DOHH2 (cell line): ENCODE results near the gene GPR153.

Experiments
- H3F3A ChIP-seq: fragments of 200-600 bp; sonication (generic), shearing (Covaris generic); 2 replicates; pipeline ENCODE4 v1.6.0; 2016; ENCODE audit warnings: antibody characterized with exemption, mild to moderate bottlenecking; ENCODE audit not compliant: control insufficient read depth, insufficient read depth
- H3K27ac ChIP-seq: fragments of 200-600 bp; sonication (generic); 2 replicates; pipeline ENCODE4 v1.5.1; 2014; ENCODE audit warnings: low read depth, mild to moderate bottlenecking, low read length, moderate library complexity
- H3K27me3 ChIP-seq: fragments of 200-600 bp; sonication (generic); 2 replicates; pipeline ENCODE4 v1.6.1; 2014; ENCODE audit warnings: mild to moderate bottlenecking, low read length, mixed read lengths; ENCODE audit not compliant: control insufficient read depth
- H3K36me3 ChIP-seq: fragments of 200-600 bp; sonication (generic); 2 replicates; pipeline ENCODE4 v1.6.1; 2014; ENCODE audit warnings: mild to moderate bottlenecking, low read length, moderate library complexity, mixed read lengths; ENCODE audit not compliant: control insufficient read depth
- H3K4me1 ChIP-seq: fragments of 200-600 bp; sonication (generic); 2 replicates; pipeline ENCODE4 v1.6.1; 2014; ENCODE audit warnings: mild to moderate bottlenecking, low read length, mixed read lengths; ENCODE audit not compliant: control insufficient read depth
- H3K4me2 ChIP-seq: fragments of 200-600 bp; sonication (generic); 2 replicates; pipeline ENCODE4 v1.6.0; 2014; ENCODE audit warnings: mild to moderate bottlenecking, low read length, moderate library complexity
- H3K4me3 ChIP-seq: fragments of 200-600 bp; sonication (generic); 2 replicates; pipeline ENCODE4 v1.5.1; 2014; ENCODE audit warnings: mild to moderate bottlenecking, low read length, mixed read lengths
- H3K79me2 ChIP-seq: fragments of 200-600 bp; sonication (generic); 2 replicates; pipeline ENCODE4 v1.6.1; 2014; ENCODE audit warnings: mild to moderate bottlenecking, low read length, mixed read lengths; ENCODE audit not compliant: control insufficient read depth
- H3K9me2 ChIP-seq: fragments of 200-600 bp; sonication (generic); replicated peaks from 2 replicates; pipeline ENCODE4 v1.6.1; 2014; ENCODE audit warnings: mild to moderate bottlenecking, low read length, mixed read lengths; ENCODE audit not compliant: control insufficient read depth
- H3K9me3 ChIP-seq: fragments of 200-600 bp; sonication (generic); 2 replicates; pipeline ENCODE4 v1.6.1; 2014; ENCODE audit warnings: antibody characterized with exemption, low read length, mixed read lengths; ENCODE audit not compliant: control insufficient read depth, insufficient read depth
- H4K20me1 ChIP-seq: fragments of 200-600 bp; sonication (generic); 2 replicates; pipeline ENCODE4 v1.6.0; 2014; ENCODE audit warnings: low read depth, mild to moderate bottlenecking, antibody characterized with exemption, low read length, moderate library complexity; ENCODE audit not compliant: control insufficient read depth, insufficient read depth
- EZH2phosphoT487 ChIP-seq: fragments of 200-600 bp; sonication (generic); IDR thresholded peaks from 2 replicates; pipeline ENCODE4 v1.6.1; 2017; ENCODE audit warnings: borderline replicate concordance, mild to moderate bottlenecking, antibody characterized with exemption, low read length, moderate library complexity, mixed read lengths
- TF ChIP-seq, protein P1 (sequence below): fragments of 200-600 bp; sonication (generic); IDR thresholded peaks from one replicate; pipeline ENCODE4 v1.5.1; 2014; ENCODE audit warnings: antibody characterized with exemption, mild to moderate bottlenecking, low read depth, low read length; ENCODE audit not compliant: poor library complexity, severe bottlenecking

GPR153 gene

DNA sequence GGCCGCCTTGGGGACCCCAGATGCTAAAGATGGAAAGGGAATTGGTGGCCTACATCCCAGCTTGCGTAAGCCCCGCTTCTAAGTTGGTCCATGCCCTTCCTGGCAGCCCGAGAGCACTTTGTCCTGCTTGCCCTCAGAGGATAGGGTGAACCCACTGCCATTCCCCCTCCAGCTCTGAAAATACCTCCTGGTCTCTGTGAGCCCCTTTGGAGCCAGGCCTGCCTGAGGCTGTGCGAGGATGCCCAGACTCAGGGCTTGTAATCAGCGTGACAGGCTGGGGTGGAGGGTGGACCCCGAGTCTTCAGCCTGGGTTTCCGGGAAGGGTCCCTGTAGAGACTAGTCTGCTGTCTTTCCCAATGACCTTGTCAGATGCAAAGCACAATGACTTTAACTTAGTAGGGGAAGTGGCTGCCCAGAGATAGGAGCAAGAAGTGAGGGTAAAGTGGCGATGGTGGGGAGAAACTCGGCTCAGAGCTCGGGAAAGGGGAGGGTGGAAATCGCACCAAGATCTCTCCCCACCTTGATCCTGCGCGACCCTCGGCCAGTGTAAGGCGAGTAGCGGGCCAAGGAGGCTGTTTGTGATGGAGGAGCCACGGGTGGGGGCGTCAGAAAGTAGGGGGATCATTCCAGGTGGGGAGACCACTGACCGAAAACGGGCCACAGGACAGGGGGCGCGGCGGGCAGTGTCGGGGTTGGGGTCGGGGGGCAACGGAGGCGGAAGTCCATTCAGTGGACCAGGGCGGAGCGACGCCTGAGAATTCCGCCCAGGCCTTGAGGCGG, 19.6 kb downstream of the GPR153 start:
- Histone ChIP-seq H3K27ac (no peak overlapping the region), H3K36me3 (no peaks in the 10 kb centered on the region), H3K4me3 (no peak overlapping the region), H3K9me3 (no peaks in the 10 kb centered on the region), H3K79me2 (no peaks in the 10 kb centered on the region), H3K4me1 (peaks cover 11% of the 10 kb centered on the region), H3K27me3 (peaks cover 59% of the 10 kb centered on the region), H3K4me2 (no peak overlapping the region), H3F3A (peaks cover under 1% of the 10 kb centered on the region; the same call in 1 of the 2 replicates), H3K9me2 (no peaks in the 10 kb centered on the region), H4K20me1 (0 out of 2 replicates have a peak, but pooled peaks cover 3% of the 10 kb centered on the region)
- TF ChIP-seq EZH2phosphoT487 = no peak
- TF ChIP-seq, protein P1, sequence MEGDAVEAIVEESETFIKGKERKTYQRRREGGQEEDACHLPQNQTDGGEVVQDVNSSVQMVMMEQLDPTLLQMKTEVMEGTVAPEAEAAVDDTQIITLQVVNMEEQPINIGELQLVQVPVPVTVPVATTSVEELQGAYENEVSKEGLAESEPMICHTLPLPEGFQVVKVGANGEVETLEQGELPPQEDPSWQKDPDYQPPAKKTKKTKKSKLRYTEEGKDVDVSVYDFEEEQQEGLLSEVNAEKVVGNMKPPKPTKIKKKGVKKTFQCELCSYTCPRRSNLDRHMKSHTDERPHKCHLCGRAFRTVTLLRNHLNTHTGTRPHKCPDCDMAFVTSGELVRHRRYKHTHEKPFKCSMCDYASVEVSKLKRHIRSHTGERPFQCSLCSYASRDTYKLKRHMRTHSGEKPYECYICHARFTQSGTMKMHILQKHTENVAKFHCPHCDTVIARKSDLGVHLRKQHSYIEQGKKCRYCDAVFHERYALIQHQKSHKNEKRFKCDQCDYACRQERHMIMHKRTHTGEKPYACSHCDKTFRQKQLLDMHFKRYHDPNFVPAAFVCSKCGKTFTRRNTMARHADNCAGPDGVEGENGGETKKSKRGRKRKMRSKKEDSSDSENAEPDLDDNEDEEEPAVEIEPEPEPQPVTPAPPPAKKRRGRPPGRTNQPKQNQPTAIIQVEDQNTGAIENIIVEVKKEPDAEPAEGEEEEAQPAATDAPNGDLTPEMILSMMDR = no peak

DNA sequence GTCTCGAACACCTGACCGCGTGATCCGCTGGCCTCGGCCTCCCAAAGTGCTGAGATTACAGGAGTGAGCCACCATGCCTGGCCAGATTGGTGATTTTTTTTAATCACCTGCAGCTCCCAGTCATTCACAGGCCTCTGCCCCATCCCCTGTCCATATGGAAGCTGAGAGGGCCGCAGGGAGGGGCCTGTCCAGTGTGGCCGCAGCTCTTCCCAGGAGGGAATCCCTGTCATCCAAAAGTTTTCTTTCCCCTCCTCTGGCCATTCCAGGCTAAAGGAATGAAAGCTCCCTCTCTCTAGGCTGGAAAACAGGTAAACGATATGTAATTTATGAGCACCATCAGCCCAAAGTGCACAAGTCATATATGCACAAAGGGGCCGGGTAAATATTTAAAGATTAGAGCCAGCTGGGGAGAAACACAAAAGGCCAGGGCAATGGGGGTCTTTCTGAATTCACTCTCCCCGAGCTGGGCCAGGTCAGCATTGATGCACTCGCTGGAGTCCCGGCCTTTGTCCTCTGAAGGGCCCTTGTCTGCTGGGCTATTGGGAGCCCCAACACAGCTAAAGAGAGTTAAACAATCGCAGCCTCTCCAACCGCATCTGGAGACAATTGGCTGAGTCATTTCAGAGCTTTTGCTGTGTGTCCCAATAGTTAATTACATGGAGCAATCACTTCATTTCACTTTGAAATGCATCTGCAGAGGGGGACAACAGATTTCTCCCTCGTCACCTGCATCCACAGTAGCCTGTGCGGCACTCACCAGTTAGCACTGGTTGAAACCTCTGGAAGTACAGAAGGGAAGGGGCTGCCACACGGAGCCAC, 20.7 kb downstream of the GPR153 start:
- H3K27ac ChIP-seq = no peak overlapping the region
- H4K20me1 ChIP-seq = no peaks in the 10 kb centered on the region
- H3K36me3 ChIP-seq = peaks cover 3% of the 10 kb centered on the region
- TF ChIP-seq EZH2phosphoT487 = no peak; the same call in 1 of the 2 replicates
- H3K4me1 ChIP-seq = peaks cover 6% of the 10 kb centered on the region
- peaks cover 5% of the 10 kb centered on the region for H3K79me2 ChIP-seq
- no peaks in the 10 kb centered on the region for H3K9me3 ChIP-seq
- H3K27me3 ChIP-seq = peaks cover 56% of the 10 kb centered on the region
- H3K4me2 ChIP-seq = no peak overlapping the region
- no peaks in the 10 kb centered on the region for H3K9me2 ChIP-seq
- no peak overlapping the region for H3K4me3 ChIP-seq
- no peaks in the 10 kb centered on the region for H3F3A ChIP-seq

GRCh38 chr1:6239213-6239752, 21.6 kb downstream of the GPR153 start:
- no peak overlapping the region for H3K4me2 ChIP-seq
- no peak overlapping the region for H3K4me3 ChIP-seq

More at GRCh38 chr1:6239213-6239752, 21.6 kb downstream of the GPR153 start:
- no peaks in the 10 kb centered on the region for H3K9me2 ChIP-seq
- H3K4me1 ChIP-seq = peaks cover 12% of the 10 kb centered on the region
- H3K9me3 ChIP-seq = no peaks in the 10 kb centered on the region
- no peak overlapping the region for H3K27ac ChIP-seq
- H4K20me1 ChIP-seq = no peaks in the 10 kb centered on the region
- H3F3A ChIP-seq = no peaks in the 10 kb centered on the region
- peaks cover 14% of the 10 kb centered on the region for H3K79me2 ChIP-seq
- TF ChIP-seq, protein P1 = no peak
- no peak for TF ChIP-seq EZH2phosphoT487
- H3K27me3 ChIP-seq = peaks cover 51% of the 10 kb centered on the region
- H3K36me3 ChIP-seq = peaks cover 11% of the 10 kb centered on the region
